ENCODE data around the gene DNAJC24. TPM values are rescaled to one million over a fixed set of nuclear protein-coding genes. Genes with fewer than 3 reads are reported as not detected.

Gene DNAJC24
- polyA plus RNA-seq, 1 donor from 2014 or later = 47.3 TPM

DNA sequence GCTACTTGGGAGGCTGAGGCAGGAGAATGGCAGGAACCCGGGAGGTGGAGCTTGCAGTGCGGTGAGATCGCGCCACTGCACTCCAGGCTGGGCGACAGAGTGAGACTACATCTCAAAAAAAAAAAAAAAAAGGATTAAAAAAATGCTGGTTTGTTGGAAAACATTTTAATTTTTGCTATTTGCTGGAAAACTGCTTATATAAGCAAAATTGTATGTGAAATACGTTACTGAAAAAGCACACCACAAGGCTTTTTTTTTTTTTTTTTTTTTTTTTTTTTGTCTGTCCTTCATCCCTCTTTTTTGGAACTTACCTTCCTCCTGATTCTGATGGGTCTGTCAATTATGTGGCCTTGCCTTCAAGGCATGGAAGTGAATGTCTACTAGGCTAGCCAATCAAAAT, 41.0 kb upstream of the DNAJC24 start:
- TF ChIP-seq MXI1 (conservative IDR thresholded peaks at IDR 0.05; ENCODE audit: poor library complexity, severe bottlenecking) (no peak), RAD21 (conservative IDR thresholded peaks at IDR 0.05) (no peak), EZH2 (IDR thresholded peaks at IDR 0.05; ENCODE audit: borderline replicate concordance, insufficient read depth, low read length, poor library complexity, severe bottlenecking) (no peak), EP300 (conservative IDR thresholded peaks at IDR 0.05; ENCODE audit: poor library complexity, severe bottlenecking) (no peak), TAF1 (IDR thresholded peaks at IDR 0.05; ENCODE audit: low read depth) (no peak)
- H3K4me3 ChIP-seq (ENCODE audit: low read length) = no peak overlapping the region

GRCh38 chr11:31337806-31338205, 31.9 kb upstream of the DNAJC24 start:
- Histone ChIP-seq H3K4me2 (ENCODE audit: low read length) (no peak overlapping the region), H2AFZ (ENCODE audit: low read depth, low read length) (no peak overlapping the region), H3F3A (ENCODE audit: insufficient read depth, low read length, poor library complexity, severe bottlenecking) (no peaks in the 10 kb centered on the region), H3K9me3 (ENCODE audit: low read length) (no peaks in the 10 kb centered on the region), H3K27ac (ENCODE audit: low read length) (no peak overlapping the region), H3K9ac (ENCODE audit: low read length) (no peak overlapping the region), H3K79me2 (replicated peaks; ENCODE audit: insufficient read depth, low read length) (no peaks in the 10 kb centered on the region), H3K36me3 (ENCODE audit: insufficient read depth, low read length) (no peaks in the 10 kb centered on the region), H3K9me2 (ENCODE audit: insufficient read depth, low read length) (no peaks in the 10 kb centered on the region), H3K4me3 (ENCODE audit: low read length) (no peak overlapping the region), H3K27me3 (ENCODE audit: insufficient read depth, low read depth, low read length) (no peaks in the 10 kb centered on the region), H4K20me1 (ENCODE audit: insufficient read depth) (no peaks in the 10 kb centered on the region)
- TF ChIP-seq RAD21 (conservative IDR thresholded peaks at IDR 0.05) = no peak
- no peak for TF ChIP-seq TAF1 (IDR thresholded peaks at IDR 0.05; ENCODE audit: low read depth)

More for the DNA sequence above, 41.0 kb upstream of the DNAJC24 start:
- Histone ChIP-seq H3K79me2 (replicated peaks; ENCODE audit: insufficient read depth, low read length) (no peaks in the 10 kb centered on the region), H3K9me3 (ENCODE audit: low read length) (no peaks in the 10 kb centered on the region), H3F3A (ENCODE audit: insufficient read depth, low read length, poor library complexity, severe bottlenecking) (no peaks in the 10 kb centered on the region), H3K9me2 (ENCODE audit: insufficient read depth, low read length) (no peaks in the 10 kb centered on the region), H3K4me2 (ENCODE audit: low read length) (no peak overlapping the region), H3K27ac (ENCODE audit: low read length) (no peak overlapping the region), H3K36me3 (ENCODE audit: insufficient read depth, low read length) (no peaks in the 10 kb centered on the region), H3K27me3 (ENCODE audit: insufficient read depth, low read depth, low read length) (no peaks in the 10 kb centered on the region), H3K9ac (ENCODE audit: low read length) (no peak overlapping the region), H2AFZ (ENCODE audit: low read depth, low read length) (no peak overlapping the region), H4K20me1 (ENCODE audit: insufficient read depth) (no peaks in the 10 kb centered on the region)

GRCh38 chr11:31340903-31341572, 28.6 kb upstream of the DNAJC24 start:
- H2AFZ ChIP-seq (ENCODE audit: low read depth, low read length) = no peak overlapping the region
- TF ChIP-seq SMC3 (conservative IDR thresholded peaks at IDR 0.05; ENCODE audit: poor library complexity) (no peak), MXI1 (conservative IDR thresholded peaks at IDR 0.05; ENCODE audit: poor library complexity, severe bottlenecking) (no peak), TAF1 (IDR thresholded peaks at IDR 0.05; ENCODE audit: low read depth) (no peak), EZH2 (IDR thresholded peaks at IDR 0.05; ENCODE audit: borderline replicate concordance, insufficient read depth, low read length, poor library complexity, severe bottlenecking) (no peak), RAD21 (conservative IDR thresholded peaks at IDR 0.05) (no peak), POLR2AphosphoS5 (IDR thresholded peaks at IDR 0.05) (no peak), EP300 (conservative IDR thresholded peaks at IDR 0.05; ENCODE audit: poor library complexity, severe bottlenecking) (no peak)
- TF ChIP-seq, protein P1, sequence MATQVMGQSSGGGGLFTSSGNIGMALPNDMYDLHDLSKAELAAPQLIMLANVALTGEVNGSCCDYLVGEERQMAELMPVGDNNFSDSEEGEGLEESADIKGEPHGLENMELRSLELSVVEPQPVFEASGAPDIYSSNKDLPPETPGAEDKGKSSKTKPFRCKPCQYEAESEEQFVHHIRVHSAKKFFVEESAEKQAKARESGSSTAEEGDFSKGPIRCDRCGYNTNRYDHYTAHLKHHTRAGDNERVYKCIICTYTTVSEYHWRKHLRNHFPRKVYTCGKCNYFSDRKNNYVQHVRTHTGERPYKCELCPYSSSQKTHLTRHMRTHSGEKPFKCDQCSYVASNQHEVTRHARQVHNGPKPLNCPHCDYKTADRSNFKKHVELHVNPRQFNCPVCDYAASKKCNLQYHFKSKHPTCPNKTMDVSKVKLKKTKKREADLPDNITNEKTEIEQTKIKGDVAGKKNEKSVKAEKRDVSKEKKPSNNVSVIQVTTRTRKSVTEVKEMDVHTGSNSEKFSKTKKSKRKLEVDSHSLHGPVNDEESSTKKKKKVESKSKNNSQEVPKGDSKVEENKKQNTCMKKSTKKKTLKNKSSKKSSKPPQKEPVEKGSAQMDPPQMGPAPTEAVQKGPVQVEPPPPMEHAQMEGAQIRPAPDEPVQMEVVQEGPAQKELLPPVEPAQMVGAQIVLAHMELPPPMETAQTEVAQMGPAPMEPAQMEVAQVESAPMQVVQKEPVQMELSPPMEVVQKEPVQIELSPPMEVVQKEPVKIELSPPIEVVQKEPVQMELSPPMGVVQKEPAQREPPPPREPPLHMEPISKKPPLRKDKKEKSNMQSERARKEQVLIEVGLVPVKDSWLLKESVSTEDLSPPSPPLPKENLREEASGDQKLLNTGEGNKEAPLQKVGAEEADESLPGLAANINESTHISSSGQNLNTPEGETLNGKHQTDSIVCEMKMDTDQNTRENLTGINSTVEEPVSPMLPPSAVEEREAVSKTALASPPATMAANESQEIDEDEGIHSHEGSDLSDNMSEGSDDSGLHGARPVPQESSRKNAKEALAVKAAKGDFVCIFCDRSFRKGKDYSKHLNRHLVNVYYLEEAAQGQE (IDR thresholded peaks at IDR 0.05; ENCODE audit: borderline replicate concordance) = no peak
- TF ChIP-seq, protein P2, sequence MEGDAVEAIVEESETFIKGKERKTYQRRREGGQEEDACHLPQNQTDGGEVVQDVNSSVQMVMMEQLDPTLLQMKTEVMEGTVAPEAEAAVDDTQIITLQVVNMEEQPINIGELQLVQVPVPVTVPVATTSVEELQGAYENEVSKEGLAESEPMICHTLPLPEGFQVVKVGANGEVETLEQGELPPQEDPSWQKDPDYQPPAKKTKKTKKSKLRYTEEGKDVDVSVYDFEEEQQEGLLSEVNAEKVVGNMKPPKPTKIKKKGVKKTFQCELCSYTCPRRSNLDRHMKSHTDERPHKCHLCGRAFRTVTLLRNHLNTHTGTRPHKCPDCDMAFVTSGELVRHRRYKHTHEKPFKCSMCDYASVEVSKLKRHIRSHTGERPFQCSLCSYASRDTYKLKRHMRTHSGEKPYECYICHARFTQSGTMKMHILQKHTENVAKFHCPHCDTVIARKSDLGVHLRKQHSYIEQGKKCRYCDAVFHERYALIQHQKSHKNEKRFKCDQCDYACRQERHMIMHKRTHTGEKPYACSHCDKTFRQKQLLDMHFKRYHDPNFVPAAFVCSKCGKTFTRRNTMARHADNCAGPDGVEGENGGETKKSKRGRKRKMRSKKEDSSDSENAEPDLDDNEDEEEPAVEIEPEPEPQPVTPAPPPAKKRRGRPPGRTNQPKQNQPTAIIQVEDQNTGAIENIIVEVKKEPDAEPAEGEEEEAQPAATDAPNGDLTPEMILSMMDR (IDR thresholded peaks at IDR 0.05; ENCODE audit: poor library complexity, severe bottlenecking) = no peak

More at GRCh38 chr11:31340903-31341572, 28.6 kb upstream of the DNAJC24 start:
- Histone ChIP-seq H3K9me3 (ENCODE audit: low read length) (no peaks in the 10 kb centered on the region), H3K9me2 (ENCODE audit: insufficient read depth, low read length) (no peaks in the 10 kb centered on the region), H3K27ac (ENCODE audit: low read length) (no peak overlapping the region), H3K4me2 (ENCODE audit: low read length) (no peak overlapping the region), H4K20me1 (ENCODE audit: insufficient read depth) (no peaks in the 10 kb centered on the region), H3K9ac (ENCODE audit: low read length) (no peak overlapping the region), H3K27me3 (ENCODE audit: insufficient read depth, low read depth, low read length) (no peaks in the 10 kb centered on the region), H3K36me3 (ENCODE audit: insufficient read depth, low read length) (no peaks in the 10 kb centered on the region), H3K4me3 (ENCODE audit: low read length) (no peak overlapping the region), H3K79me2 (replicated peaks; ENCODE audit: insufficient read depth, low read length) (no peaks in the 10 kb centered on the region), H3F3A (ENCODE audit: insufficient read depth, low read length, poor library complexity, severe bottlenecking) (no peaks in the 10 kb centered on the region)
